NCI-H2171 (cell line): ENCODE data around the gene SRGAP2C.
"Not testable (repeated sequence)": the region's sequence is repeated elsewhere in the genome, so short reads cannot be mapped to it uniquely, and the experiment has no call there.

Experiments used
- DNase-seq: peaks from one replicate; lab custom pipeline; 2025; lab: John Stamatoyannopoulos, UW

SRGAP2C gene

DNA sequence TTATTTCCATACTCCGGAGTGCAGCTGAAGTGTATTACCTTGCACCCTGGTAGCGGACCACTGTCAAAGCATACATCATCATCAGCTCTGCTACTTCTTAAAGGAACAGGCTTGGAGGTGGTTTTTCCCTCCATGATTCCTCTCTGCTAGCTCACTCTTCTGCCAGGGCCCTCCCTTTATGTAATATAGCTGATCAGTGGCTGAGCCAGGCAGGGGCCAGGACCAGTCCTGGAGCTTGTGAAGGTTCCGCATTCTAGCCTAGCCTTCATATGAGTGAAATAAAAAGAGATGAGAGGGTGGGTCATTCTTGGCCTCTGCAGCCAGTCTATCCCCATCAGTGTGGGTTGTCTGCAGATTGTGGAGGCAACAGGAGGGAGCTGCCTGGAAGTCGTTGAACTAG lies 200.0 kb downstream of the SRGAP2C start:
- DNase-seq: not testable (repeated sequence)

DNA sequence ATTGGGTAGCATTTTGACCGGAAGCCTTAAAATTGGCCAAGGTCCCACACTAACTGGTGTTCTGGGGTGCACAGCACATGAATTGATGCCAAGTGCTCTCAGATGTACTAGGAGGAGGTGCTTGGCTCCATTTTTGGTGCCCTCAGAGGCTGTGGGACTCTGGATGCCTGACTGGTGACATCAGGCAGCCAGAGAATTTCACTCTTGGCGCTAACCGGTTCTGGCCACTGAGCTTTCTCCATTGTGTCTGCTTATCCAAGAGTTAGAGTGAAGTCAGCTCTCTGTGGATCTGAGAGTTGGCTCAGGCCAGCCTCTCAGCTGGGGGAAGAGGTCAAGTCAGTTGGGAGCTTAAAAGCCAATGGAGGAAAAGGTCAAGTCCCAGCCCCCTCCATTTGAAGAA lies 200.4 kb downstream of the SRGAP2C start:
- DNase-seq: not testable (repeated sequence)

DNA sequence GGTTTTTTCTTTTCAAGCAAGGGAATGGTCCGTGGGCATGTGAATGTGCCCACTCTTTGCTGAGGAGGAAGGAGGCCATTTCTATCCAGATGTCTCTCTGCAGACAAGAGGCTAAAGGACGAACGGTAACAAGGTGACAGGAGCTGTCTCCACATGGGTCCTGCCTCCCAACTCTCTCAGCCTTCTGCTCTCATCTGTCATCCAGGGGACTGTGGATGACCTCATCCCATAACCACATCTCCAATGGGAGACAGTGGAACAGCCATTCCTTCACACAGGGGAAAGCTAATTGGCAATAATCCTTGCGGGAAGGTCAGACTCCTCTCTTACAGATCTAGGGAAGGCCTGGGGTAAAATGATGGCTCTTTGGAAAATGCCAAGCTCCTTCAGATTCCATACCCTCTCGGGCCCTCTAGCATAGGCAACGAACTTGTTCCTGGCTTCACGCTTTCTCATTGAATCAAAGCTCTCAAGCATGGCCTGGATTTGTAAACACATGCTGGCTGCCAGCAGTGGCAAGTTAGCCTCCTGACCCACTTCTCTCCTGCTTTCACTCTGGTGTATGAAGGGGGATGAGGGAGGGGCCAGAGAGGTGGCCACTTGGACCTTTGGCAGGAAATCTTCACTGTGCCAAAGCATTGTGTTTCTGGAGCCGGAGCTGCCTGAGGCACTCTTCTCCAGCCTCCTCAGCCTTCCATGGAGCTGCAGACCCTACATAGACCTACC lies 201.0 kb downstream of the SRGAP2C start:
- DNase-seq: not testable (repeated sequence)

DNA sequence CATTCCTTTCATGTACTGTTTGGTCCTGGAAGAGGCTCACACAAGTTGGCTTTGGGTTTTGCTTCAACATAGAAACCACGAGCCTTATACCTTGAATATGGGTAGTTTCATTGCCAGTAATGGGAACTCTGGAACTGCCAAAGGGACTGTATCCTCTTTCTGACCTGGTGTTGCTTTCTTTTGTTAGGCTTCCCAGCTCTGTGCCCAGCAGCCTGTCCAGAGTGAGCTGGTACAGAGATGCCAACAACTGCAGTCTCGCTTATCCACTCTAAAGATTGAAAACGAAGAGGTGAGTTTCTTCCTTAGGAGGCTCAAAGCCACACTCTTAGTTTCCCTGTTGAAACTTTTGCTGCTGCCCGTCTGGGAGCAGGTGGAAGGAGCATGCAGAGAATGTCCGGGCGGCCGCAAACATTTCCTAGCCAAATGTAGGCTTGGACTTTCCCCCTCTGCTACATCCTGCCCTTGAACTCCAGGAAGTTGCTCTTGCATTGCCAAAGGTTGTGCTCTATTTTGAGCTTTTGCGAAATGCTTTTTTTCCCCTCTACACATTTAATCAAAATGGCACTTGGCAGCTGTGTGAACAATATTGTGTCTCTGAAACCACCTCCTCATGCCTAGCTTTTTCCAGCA lies 201.7 kb downstream of the SRGAP2C start:
- not testable (repeated sequence) for DNase-seq

DNA sequence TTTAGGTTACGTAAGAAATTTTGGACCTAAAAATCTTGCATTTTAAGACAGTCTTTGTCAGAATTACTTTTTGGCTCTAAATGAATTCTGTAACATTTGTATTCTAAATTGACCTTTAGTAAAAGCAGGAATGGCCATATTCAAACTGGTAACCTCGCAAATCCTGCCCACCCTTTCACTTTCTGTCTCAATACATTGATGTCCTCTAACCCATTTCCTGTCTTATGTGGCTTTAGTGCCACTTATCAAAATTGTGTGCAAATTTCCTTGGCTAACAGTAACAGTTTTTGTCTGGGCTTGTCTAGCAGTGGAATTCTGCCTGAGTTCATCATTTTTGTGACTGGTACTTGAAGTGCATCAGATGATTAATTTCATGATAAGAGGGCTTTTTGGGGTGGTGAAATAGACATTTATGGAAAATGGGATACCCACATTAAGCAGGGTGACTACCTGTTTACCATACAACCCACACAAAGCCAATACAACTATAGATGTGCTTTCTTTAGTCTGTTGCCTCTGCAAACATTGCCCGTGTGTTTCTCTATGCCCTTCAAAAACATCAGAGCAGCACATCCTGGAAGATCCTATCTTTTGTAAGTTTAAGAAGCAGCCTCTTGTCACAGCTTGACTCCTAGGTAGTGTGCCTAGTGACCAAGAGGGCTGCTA lies 205.3 kb downstream of the SRGAP2C start:
- DNase-seq: not testable (repeated sequence)

DNA sequence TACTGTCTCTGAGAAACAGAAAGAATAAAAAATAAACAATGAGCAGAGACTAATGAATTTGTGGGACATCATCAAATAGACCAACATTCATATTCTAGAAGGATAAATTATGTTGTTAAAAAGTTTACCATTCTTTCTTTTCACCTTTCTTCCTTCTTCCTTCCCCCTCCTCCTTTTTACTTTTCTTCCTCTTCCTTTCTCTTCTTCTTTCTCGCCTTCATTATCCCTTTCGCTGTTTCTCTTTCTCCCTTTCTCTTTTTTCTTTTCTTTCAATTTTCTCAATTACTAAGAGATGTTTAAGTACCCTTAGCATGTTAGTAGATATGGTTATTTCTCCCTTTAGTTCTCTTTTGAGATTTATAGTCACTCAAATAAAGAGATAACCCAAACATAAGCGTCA lies 207.4 kb downstream of the SRGAP2C start:
- not testable (repeated sequence) for DNase-seq

DNA sequence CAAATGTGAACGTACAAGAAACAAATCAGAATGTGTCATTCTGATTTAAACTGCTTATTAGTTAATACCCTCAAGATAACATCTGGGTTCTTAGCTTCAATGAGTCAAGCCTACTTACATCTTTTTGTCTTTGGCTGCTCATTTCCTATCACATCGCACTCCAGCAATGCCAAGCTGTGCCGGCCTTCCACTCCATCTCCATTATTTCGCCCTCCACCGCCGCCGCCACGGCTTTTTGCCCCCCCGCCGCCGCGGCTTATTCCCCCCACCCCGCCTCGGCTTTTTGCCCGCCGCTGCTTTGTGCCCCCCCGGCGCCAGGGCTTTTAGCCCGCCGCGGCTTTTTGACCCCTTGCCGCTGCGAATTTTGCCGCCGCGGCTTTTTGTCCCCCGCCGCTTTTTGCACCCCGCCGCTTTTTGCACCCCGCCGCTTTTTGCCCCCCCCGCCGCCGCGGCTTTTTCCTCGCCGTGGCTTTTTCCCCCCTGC lies 211.0 kb downstream of the SRGAP2C start:
- not testable (repeated sequence) for DNase-seq

DNA sequence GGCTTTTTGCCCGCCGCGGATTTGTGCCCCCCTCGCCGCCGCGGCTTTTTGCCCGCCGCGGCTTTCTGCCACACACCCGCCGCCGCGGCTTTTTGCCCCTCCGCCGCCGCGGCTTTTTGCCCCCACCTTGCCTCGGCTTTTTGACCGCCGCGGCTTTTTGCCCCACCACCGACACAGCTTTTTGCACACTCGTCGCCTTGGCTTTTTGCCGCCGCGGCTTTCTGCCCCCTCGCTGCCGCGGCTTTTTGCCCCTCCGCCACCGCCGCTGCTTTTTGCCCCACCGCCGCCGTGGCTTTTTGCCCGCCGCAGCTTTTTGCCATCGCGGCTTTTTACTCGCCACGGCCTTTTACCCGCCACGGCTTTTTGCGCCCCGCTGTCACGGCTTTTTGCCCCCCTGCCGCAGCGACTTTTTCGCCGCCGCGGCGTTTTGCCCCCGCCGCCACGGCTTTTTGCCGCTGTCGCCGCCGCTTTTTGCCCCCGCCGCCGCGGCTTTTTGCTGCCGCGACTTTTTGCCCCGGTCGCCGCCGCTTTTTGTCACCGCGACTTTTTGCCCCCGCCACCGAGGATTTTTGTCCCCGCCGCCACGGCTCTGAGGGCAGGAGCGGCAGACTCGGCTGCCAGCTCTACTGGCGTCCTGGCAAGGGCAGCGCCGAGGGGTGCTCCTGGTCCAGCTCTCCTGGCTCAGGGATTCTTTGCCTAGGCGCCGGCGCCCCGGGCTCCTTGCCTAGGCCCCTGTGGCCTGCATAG lies 211.7 kb downstream of the SRGAP2C start:
- DNase-seq: not testable (repeated sequence)

DNA sequence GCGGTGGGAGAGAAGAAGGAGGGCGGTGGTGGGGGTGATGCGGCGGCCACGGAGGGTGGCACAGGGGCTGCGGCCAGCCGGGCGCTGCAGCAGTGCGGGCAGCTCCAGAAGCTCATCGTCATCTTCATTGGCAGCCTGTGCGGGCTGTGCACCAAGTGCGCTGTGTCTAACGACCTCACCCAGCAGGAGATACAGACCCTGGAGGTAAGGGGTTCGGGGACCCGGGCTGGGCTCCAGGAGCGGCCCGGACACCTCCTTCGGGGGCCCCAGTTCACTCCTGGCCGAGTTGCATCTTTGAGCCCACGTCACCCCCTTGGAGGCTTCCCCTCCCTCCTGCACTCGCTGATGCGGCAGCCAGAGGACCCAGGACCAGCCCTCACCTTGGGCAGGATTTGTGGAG lies 212.3 kb downstream of the SRGAP2C start:
- not testable (repeated sequence) for DNase-seq

DNA sequence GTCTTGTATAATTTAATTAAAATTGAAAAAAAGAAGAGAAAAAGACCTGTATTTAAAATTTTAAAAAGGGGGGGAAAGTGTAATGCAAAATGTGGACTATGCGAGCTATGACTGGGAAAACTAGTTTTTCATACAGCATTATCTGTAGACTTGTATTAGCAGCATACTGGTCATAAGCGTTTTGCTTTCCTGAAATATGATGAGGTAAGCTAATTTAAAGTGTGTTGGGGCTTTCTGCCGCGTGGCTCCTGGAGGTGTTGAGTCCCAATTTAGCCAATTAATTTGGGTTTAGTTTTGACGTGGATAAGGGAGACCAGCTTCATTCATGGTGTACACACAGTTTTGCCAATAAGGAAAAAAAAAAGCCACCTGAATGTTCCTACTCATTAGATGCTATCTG lies 214.4 kb downstream of the SRGAP2C start:
- DNase-seq: not testable (repeated sequence)

DNA sequence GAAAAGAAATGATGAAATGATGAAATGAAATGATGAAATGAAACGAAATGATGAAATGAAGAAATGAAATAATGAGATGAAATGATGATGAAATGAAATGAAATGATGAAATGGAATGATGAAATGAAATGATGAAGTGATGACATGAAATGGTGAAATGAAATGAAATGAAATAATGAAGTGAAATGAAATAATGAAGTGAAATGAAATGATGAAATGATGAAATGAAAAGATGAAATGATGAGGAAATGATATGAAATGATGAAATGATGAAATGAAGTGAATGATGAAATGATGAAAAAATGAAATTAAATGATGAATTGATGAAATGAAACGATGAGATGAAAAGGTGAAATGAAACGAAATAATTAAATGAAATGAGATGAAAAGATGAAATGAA lies 215.3 kb downstream of the SRGAP2C start:
- not testable (repeated sequence) for DNase-seq

DNA sequence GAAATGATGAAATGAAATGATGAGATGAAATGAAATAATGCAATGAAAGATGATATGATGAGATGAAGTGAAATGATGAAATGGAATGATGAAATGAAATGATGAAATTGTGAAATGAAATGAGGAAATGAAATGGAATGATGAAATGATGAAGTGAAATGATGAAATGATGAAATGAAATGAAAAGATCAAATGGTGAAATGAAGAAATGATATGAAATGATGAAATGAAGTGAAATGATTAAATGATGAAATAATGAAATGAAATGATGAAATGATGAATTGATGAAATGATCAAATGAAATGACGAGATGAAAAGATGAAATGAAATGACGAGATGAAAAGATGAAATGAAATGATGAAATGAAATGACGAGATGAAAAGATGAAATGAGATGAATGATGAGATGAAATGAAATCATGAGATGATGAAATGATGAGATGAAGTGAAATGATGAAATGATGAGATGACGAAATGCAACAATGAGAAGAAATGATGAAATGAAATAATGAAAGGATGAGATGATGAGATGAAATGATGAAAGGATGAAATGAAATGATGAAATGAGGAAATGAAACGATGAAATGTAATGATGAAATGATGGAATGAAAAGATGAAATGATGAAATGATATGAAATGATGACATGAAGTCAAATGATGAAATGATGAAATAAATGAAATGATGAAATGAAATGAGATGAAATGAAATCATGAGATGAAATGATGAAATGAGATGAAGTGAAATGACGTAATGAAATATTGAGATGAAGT lies 216.0 kb downstream of the SRGAP2C start:
- DNase-seq: not testable (repeated sequence)

DNA sequence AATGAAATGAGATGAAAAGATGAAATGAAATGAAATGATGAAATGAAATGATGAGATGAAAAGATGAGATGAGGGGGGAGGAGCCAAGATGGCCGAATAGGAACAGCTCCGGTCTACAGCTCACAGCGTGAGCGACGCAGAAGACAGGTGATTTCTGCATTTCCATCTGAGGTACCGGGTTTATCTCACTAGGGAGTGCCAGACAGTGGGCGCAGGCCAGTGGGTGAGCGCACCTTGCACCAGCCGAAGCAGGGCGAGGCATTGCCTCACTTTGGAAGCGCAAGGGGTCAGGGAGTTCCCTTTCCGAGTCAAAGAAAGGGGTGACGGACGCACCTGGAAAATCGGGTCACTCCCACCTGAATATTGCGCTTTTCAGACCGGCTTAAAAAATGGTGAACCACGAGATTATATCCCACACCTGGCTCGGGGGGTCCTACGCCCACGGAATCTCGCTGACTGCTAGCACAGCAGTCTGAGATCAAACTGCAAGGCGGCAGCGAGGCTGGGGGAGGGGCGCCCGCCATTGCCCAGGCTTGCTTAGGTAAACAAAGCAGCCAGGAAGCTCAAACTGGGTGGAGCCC lies 216.7 kb downstream of the SRGAP2C start:
- not testable (repeated sequence) for DNase-seq

DNA sequence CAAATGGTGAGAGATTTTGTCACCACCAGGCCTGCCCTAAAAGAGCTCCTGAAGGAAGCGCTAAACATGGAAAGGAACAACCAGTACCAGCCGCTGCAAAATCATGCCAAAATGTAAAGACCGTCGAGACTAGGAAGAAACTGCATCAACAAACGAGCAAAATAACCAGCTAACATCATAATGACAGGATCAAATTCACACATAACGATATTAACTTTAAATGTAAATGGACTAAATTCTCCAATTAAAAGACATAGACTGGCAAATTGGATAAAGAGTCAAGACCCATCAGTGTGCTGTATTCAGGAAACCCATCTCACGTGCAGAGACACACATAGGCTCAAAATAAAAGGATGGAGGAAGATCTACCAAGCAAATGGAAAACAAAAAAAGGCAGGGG lies 218.5 kb downstream of the SRGAP2C start:
- not testable (repeated sequence) for DNase-seq

DNA sequence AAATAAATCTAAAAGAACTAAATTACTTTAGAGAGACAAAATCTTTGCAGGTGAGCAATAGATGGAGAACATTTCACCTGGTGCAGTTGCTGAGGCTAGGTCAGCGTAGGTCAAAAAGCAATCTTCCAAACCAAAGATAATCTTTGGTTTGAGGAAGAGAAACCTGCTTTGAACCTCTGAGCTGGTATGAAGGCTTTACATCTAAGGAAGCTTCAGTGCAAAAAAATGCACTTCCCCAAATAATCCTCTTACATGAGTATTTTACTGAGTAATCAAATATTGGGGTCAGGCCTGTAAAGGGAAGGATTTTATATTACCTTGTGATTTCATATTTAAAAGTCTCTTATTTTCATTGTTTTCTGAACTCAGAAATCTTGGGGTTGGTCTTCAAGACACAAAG lies 223.6 kb downstream of the SRGAP2C start:
- no peak for DNase-seq

DNA sequence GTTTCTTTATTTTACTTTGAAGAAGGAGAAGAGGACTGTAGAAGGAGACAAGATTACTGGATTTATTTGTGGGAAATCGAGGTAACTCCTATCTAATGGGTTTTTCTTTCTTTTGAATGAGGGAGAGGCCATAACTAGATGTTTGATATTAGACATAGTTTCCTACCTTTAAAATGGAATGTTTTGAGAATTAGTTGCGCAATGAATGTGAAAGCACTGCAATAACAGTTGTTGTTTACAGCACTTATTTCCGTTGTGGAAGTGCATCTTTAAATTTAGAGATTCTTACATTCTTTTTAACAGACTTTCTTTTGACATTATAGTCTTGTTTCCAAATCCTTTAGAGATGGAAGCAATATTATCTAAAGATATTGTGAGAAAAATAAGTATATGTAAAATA lies 229.0 kb downstream of the SRGAP2C start:
- no peak for DNase-seq

DNA sequence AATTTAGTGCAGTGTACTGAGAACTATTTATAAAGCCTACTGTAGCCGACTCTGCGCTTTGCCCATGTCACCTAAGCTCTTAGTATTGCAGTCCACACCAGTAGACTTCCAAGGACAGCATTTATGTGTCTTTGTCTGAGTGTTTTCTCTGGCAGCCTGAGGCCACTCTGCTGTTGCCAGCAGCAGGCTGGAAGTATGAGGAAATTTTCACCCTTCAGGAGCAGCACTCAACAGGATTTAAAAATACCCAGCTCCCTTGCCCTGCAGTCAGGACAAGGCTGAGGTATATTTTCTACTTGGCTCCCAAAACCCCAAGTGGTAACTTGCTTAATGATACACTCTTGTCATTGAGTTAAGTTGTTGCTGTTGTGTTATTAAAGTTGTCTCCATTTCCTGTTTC lies 230.1 kb downstream of the SRGAP2C start:
- no peak for DNase-seq

DNA sequence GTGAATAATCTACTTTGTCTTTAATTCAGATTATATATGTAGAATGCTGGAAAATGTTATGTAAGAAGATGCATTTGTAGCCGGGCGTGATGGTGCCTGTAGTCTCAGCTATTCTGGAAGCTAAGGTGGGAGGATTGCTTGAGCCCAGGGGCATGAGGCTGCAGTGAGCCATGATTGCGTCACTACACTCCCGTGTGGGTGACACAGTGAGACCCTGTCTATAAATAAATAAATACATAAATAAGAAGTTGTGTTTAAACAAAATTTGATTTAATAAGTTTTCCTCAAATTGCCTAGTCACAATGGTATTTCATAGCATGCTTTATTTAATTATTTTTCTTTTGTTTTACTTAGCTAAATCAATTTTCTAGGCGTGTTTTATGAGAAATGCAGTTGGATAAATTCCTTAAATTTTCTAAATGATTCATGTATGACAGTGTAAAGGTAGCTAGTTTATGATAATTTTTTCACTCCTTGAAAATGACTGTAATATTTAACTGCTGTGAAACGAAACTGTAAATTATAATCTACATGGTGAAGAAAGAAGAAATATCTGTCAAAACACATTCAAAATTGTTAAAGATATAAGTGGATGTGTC lies 232.6 kb downstream of the SRGAP2C start:
- DNase-seq: no peak

DNA sequence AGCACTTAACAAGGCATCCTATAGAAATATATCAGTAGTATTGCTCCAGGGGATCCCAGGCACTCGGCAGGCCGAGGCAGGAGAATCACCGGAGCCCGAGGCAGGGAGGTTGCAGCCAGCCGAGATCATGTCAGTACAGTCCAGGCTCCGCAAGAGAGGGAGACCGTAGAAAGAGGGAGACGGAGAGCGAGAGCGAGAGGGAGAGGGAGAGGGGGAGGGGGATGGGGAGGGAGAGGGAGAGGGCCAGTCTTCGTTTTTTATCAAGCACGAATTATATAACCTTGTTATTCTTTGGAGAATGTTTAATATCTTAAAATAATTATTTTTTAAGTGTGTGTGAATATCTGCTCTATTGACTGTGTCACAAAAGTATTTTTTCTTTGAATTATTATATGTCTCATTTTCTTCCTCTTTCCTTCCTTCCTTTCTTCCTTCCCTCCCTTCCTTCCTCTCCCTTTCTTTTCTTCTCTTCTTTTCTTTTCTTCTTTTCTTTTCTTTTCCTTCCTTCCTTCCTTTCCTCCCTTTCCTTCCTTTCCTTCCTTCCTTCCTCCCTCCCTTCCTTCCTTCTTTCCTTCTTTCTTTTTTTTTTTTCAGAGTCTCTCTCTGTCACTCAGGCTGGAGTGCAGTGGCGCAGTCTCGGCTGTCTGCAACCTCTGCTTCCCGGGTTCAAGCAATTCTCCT lies 233.7 kb downstream of the SRGAP2C start:
- no peak for DNase-seq

DNA sequence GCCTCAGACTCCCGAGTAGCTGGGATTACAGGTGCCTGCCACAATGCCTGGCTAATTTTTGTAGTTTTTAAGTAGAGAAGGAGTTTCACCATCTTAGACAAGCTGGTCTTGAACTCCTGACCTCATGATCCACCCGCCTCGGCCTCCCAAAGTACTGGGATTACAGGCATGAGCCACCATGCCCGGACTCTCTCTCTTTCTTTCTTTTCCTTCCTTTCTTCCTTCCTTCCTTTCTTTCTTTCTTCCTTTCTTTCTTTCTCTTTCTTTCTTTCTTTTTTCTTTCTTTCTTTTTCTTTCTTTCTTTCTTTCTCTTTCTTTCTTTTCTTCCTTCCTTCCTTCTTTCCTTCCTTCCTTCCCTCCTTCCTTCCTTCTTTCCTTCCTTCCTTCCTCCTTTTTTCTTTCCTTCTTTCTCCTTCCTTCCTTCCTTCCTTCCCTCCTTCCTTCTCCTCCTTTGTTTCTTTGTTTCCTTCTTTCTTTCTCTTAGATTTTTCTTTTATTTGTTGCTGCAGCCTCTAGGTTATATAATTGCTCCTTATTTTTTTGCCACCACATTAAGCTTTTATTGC lies 234.4 kb downstream of the SRGAP2C start:
- not testable (repeated sequence) for DNase-seq
